HepG2 (cell line): Measurements from ENCODE around the gene RAD23A. TPM values are rescaled to one million over a fixed set of nuclear protein-coding genes. Genes with fewer than 3 reads are reported as not detected.

Source experiments
- AGO1 ChIP-seq: fragments of 200-400 bp; formaldehyde crosslinking; IDR thresholded peaks from 2 replicates; pipeline ENCODE4 v1.6.1; 2017; ENCODE audit warnings: mild to moderate bottlenecking, low read depth, low read length, moderate library complexity; ENCODE audit not compliant: poor library complexity, severe bottlenecking
- ARHGAP35 ChIP-seq: sonication (generic); formaldehyde crosslinking; IDR thresholded peaks from 2 replicates; pipeline ENCODE4 v1.9.0; 2022; ENCODE audit warnings: mild to moderate bottlenecking, inconsistent platforms, moderate library complexity, missing genetic modification reagents, borderline replicate concordance
- ARNT ChIP-seq: fragments of 450-650 bp; IDR thresholded peaks from 2 replicates; pipeline ENCODE4 v1.6.1; 2017
- CCAR2 ChIP-seq: fragments of 200-400 bp; formaldehyde crosslinking; optimal IDR thresholded peaks from 2 replicates; pipeline ENCODE3; 2018; ENCODE audit warnings: low read depth, mild to moderate bottlenecking, low read length, moderate library complexity
- CSRNP2 ChIP-seq: sonication (generic); formaldehyde crosslinking; conservative IDR thresholded peaks from 2 replicates; pipeline ENCODE4 v1.8.0; 2022; ENCODE audit warnings: low read depth, missing genetic modification reagents
- DZIP1 ChIP-seq: sonication (generic); formaldehyde crosslinking; IDR thresholded peaks from 2 replicates; pipeline ENCODE4 v1.5.0; 2020; ENCODE audit warnings: mild to moderate bottlenecking, missing genetic modification reagents
- EHMT2 ChIP-seq: fragments of 200-600 bp; sonication (generic); IDR thresholded peaks from 2 replicates; pipeline ENCODE4 v1.7.0; 2017; ENCODE audit warnings: antibody characterized with exemption, low read depth, low read length, borderline replicate concordance
- HDAC2 ChIP-seq: sonication (generic); formaldehyde crosslinking; IDR thresholded peaks from 2 replicates; pipeline ENCODE4 v1.4.0; 2020; ENCODE audit warnings: missing genetic modification reagents
- KAT8 ChIP-seq: IDR thresholded peaks from 2 replicates; pipeline ENCODE4 v1.6.1; 2016; ENCODE audit warnings: missing genetic modification reagents, missing compliant biosample characterization
- MEIS2 ChIP-seq: sonication (generic); formaldehyde crosslinking; IDR thresholded peaks from 2 replicates; pipeline ENCODE4 v1.9.0; 2021; ENCODE audit warnings: mild to moderate bottlenecking, missing genetic modification reagents
- MTA1 ChIP-seq: sonication (generic); formaldehyde crosslinking; IDR thresholded peaks from 2 replicates; pipeline ENCODE4 v1.4.0; 2020; ENCODE audit warnings: missing genetic modification reagents, mild to moderate bottlenecking, borderline replicate concordance
- RAD51 ChIP-seq: fragments of 450-650 bp; IDR thresholded peaks from 2 replicates; pipeline ENCODE4 v1.6.1; 2016; ENCODE audit warnings: borderline replicate concordance
- REPIN1 ChIP-seq: sonication (generic); formaldehyde crosslinking; IDR thresholded peaks from 2 replicates; pipeline ENCODE4 v1.8.0; 2022; ENCODE audit warnings: missing genetic modification reagents, low read depth, mild to moderate bottlenecking, borderline replicate concordance
- SNAPC4 ChIP-seq: sonication (generic); formaldehyde crosslinking; IDR thresholded peaks from 2 replicates; pipeline ENCODE4 v1.4.0; 2020; ENCODE audit warnings: mild to moderate bottlenecking, missing genetic modification reagents
- ZNF414 ChIP-seq: sonication (generic); formaldehyde crosslinking; IDR thresholded peaks from 2 replicates; pipeline ENCODE4 v1.5.0; 2020; ENCODE audit warnings: missing genetic modification reagents
- ZNF496 ChIP-seq: sonication (generic); formaldehyde crosslinking; IDR thresholded peaks from 2 replicates; pipeline ENCODE4 v1.8.1; 2023; ENCODE audit warnings: mild to moderate bottlenecking, moderate library complexity, missing genetic modification reagents; ENCODE audit not compliant: insufficient replicate concordance
- ZNF850 ChIP-seq: sonication (generic); formaldehyde crosslinking; conservative IDR thresholded peaks from 2 replicates; pipeline ENCODE4 v1.9.0; 2021; ENCODE audit warnings: mild to moderate bottlenecking, missing genetic modification reagents
- polyA plus RNA-seq, 8 experiments: library from polyadenylated mRNA; depleted of rRNA in 3 of 8; stranded (reverse) in 7 of 8; unstranded in 1 of 8; fragments of >200 nt; fragmentation: Illumina TruSeq in 4 of 8; extraction: Trizol in 4 of 8; gene quantifications; 2 replicates each; pipeline versions ENCODE4 v1.2.1 to v1.2.3, GENCODE V29; 2011 to 2016; ENCODE audit warnings: low read depth in 4 of 8, missing spikeins in 1 of 8, mixed read lengths in 1 of 8; ENCODE audit not compliant: insufficient read depth in 1 of 8
- total RNA-seq, 5 experiments: library from RNA; depleted of rRNA; stranded (reverse); fragments of >200 nt; fragmentation: Illumina TruSeq; extraction: Trizol; gene quantifications; 2 replicates each; pipeline ENCODE4 v1.2.3, GENCODE V29; 2016; ENCODE audit warnings: low read depth in 1 of 5

Gene RAD23A
- total and polyA plus RNA-seq, 2 of the 13 experiments (the other 11 are each of a cell fraction or from before 2014, with no cell fraction given) = 42.5 to 54.2 TPM

- TF ChIP-seq ARNT = no peak
- TF ChIP-seq SNAPC4 (CRISPR knock-in tag) = no peak
- TF ChIP-seq REPIN1 (CRISPR knock-in tag) = 0 out of 2 replicates have a peak, but pooled peaks have one; percentile 28
- TF ChIP-seq HDAC2 = peak; percentile 17; the same call in 1 of the 2 replicates
- no peak for TF ChIP-seq CCAR2
- TF ChIP-seq ARHGAP35 (CRISPR knock-in tag) = peak; percentile 20; the same call in 1 of the 2 replicates
- no peak; the same call in 1 of the 2 replicates for TF ChIP-seq MTA1
- TF ChIP-seq EHMT2 = no peak
- TF ChIP-seq CSRNP2 = no peak
- TF ChIP-seq ZNF496 (CRISPR knock-in tag) = no peak
- no peak for TF ChIP-seq RAD51
- TF ChIP-seq AGO1 = no peak
- TF ChIP-seq DZIP1 (CRISPR knock-in tag) = no peak
- no peak for TF ChIP-seq ZNF850 (CRISPR knock-in tag)
- TF ChIP-seq MEIS2 (CRISPR knock-in tag) = no peak
- TF ChIP-seq ZNF414 = no peak
- TF ChIP-seq KAT8 (CRISPR knock-in tag) = no peak
Observed at GRCh38 chr19:12965017-12965811, 19.6 kb downstream of the RAD23A start (continued).
